ENCODE results near the gene NTSR1.

DNA sequence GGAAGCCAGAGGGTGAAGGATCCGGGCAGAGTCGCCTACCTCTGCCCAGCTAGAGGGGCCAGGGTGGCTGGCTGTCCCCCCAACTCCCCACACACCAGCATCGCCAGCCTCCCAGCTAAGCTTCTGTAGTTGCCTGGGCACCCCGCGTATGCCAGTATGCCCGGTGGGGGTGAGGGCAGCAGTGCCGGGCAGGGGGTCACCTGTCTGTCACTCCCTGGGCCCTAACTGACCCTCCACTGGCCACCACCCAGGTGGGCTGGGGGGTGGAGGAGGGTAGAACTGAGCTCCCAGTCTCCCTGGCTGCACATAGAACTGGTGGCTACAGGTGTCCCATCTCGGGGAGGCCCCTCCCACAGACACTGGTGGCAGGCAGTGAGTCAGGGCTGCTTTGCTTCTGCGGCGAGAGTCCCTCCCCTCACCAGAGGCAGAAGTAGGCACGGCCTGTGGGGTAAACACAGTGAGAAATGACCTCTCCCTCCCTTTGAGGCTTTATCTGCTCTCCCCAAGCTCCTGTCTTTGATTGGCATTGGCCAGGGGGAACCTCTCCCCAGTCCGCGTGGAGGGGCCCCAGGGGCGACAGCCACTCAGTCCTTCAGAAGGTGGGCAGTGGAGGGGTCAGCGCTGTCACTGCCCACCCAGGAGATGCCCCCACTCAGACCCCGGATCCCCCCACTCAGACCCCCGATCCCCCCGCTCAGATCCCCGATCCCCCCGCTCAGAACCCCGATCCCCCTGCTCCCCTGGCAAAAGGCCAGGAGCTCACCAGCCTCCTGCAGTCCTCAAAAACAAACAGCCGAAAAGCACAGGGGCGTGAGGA, 2.5 kb downstream of the NTSR1 start:
- TF ChIP-seq, protein P1, sequence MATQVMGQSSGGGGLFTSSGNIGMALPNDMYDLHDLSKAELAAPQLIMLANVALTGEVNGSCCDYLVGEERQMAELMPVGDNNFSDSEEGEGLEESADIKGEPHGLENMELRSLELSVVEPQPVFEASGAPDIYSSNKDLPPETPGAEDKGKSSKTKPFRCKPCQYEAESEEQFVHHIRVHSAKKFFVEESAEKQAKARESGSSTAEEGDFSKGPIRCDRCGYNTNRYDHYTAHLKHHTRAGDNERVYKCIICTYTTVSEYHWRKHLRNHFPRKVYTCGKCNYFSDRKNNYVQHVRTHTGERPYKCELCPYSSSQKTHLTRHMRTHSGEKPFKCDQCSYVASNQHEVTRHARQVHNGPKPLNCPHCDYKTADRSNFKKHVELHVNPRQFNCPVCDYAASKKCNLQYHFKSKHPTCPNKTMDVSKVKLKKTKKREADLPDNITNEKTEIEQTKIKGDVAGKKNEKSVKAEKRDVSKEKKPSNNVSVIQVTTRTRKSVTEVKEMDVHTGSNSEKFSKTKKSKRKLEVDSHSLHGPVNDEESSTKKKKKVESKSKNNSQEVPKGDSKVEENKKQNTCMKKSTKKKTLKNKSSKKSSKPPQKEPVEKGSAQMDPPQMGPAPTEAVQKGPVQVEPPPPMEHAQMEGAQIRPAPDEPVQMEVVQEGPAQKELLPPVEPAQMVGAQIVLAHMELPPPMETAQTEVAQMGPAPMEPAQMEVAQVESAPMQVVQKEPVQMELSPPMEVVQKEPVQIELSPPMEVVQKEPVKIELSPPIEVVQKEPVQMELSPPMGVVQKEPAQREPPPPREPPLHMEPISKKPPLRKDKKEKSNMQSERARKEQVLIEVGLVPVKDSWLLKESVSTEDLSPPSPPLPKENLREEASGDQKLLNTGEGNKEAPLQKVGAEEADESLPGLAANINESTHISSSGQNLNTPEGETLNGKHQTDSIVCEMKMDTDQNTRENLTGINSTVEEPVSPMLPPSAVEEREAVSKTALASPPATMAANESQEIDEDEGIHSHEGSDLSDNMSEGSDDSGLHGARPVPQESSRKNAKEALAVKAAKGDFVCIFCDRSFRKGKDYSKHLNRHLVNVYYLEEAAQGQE (IDR thresholded peaks at IDR 0.05; ENCODE audit: insufficient read depth in 1 of 2, low read depth in 2 of 2, low read length in 2 of 2): no peak
- TF ChIP-seq TAF1 (IDR thresholded peaks at IDR 0.05; ENCODE audit: borderline replicate concordance, insufficient read depth, low read length) (no peak), SIN3A (IDR thresholded peaks at IDR 0.05; ENCODE audit: borderline replicate concordance, insufficient read depth, low read length) (no peak), POLR2AphosphoS5 (IDR thresholded peaks at IDR 0.05; ENCODE audit: low read depth, low read length) (no peak), FOXP2 (optimal IDR thresholded peaks at IDR 0.05; ENCODE audit: borderline replicate concordance, extremely low read depth, extremely low read length, insufficient read depth) (no peak)
